OCI-LY3 (cell line): ENCODE measurements around the gene SORL1.

Source experiments
- H2AFZ ChIP-seq: fragments of 200-600, 300-600 bp; shearing (Covaris generic); 2 replicates; pipeline ENCODE4 v1.6.0; 2014; ENCODE audit warnings: antibody characterized with exemption, low read depth, low read length
- H3K27ac ChIP-seq: fragments of 200-600, 300-600 bp; sonication (generic); 2 replicates; pipeline ENCODE4 v1.5.1; 2014; ENCODE audit warnings: mild to moderate bottlenecking, low read length, moderate library complexity, mixed read lengths
- H3K27me3 ChIP-seq: fragments of 200-600, 300-600 bp; sonication (generic); 2 replicates; pipeline ENCODE4 v1.6.1; 2014; ENCODE audit warnings: low read depth, low read length, mixed read lengths
- H3K36me3 ChIP-seq: fragments of 200-600, 300-600 bp; sonication (generic); replicated peaks from 2 replicates; pipeline ENCODE3; 2014; ENCODE audit warnings: low read depth, low read length, mixed read lengths
- H3K4me1 ChIP-seq: fragments of 300-600, 200-600 bp; sonication (generic); 2 replicates; pipeline ENCODE4 v1.6.1; 2014; ENCODE audit warnings: low read length, mixed read lengths
- H3K4me2 ChIP-seq: fragments of 200-600, 300-600 bp; sonication (generic); 2 replicates; pipeline ENCODE4 v1.6.1; 2014; ENCODE audit warnings: low read length, mixed read lengths
- H3K4me3 ChIP-seq: fragments of 300-600, 200-600 bp; sonication (generic); 2 replicates; pipeline ENCODE4 v1.5.1; 2014; ENCODE audit warnings: antibody characterized with exemption, mild to moderate bottlenecking, low read length, moderate library complexity
- H3K79me2 ChIP-seq: fragments of 300-600, 200-600 bp; shearing (Covaris generic); 2 replicates; pipeline ENCODE4 v1.6.1; 2014; ENCODE audit warnings: mild to moderate bottlenecking, low read length, mixed read lengths
- H3K9ac ChIP-seq: fragments of 300-600, 200-600 bp; shearing (Covaris generic); 2 replicates; pipeline ENCODE4 v1.6.0; 2014; ENCODE audit warnings: mild to moderate bottlenecking, low read length, moderate library complexity
- H3K9me3 ChIP-seq: fragments of 200-600, 300-600 bp; shearing (Covaris generic); 2 replicates; pipeline ENCODE4 v1.6.1; 2014; ENCODE audit warnings: low read length, mixed read lengths; ENCODE audit not compliant: insufficient read depth
- H4K20me1 ChIP-seq: fragments of 200-600, 300-600 bp; sonication (generic); 2 replicates; pipeline ENCODE4 v1.6.1; 2016; ENCODE audit warnings: low read length, mixed read lengths; ENCODE audit not compliant: insufficient read depth
- EZH2phosphoT487 ChIP-seq: fragments of 200-600 bp; shearing (Covaris generic); IDR thresholded peaks from 2 replicates; pipeline ENCODE4 v1.6.1; 2018; ENCODE audit warnings: antibody characterized with exemption, mixed run types, low read depth
- TF ChIP-seq, protein P1 (sequence below): fragments of 200-600, 300-600 bp; sonication (generic); IDR thresholded peaks from 2 replicates; pipeline ENCODE4 v1.5.1; 2014; ENCODE audit warnings: antibody characterized with exemption, low read length, low read depth

Gene SORL1

DNA sequence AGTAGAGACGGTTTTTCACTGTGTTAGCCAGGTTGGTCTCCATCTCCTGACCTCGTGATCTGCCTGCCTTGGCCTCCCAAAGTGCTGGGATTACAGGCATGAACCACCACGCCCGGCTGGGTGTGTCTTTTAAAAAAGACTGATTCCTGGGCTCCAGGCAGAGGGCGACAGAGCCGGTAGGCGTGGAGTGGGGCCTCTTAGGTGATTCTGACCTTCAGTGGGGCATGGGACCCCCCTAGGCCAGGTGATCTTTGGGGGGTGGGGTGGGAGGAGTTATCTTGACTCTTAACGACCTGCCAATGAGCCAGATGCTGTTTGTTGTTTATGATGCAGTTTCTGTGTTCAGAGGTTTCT lies 13.6 kb downstream of the SORL1 start:
- H3K4me1 ChIP-seq, result peaks cover 76% of the 10 kb centered on the region
- H3K9ac ChIP-seq, result no peak overlapping the region
- H3K9me3 ChIP-seq, result no peaks in the 10 kb centered on the region
- peaks cover 100% of the 10 kb centered on the region for H3K79me2 ChIP-seq
- no peak overlapping the region for H2AFZ ChIP-seq
- peak overlapping the region; percentile 82 for H3K4me2 ChIP-seq
- peaks cover 96% of the 10 kb centered on the region for H4K20me1 ChIP-seq
- H3K4me3 ChIP-seq, result no peak overlapping the region
- no peak for TF ChIP-seq EZH2phosphoT487
- TF ChIP-seq, protein P1, sequence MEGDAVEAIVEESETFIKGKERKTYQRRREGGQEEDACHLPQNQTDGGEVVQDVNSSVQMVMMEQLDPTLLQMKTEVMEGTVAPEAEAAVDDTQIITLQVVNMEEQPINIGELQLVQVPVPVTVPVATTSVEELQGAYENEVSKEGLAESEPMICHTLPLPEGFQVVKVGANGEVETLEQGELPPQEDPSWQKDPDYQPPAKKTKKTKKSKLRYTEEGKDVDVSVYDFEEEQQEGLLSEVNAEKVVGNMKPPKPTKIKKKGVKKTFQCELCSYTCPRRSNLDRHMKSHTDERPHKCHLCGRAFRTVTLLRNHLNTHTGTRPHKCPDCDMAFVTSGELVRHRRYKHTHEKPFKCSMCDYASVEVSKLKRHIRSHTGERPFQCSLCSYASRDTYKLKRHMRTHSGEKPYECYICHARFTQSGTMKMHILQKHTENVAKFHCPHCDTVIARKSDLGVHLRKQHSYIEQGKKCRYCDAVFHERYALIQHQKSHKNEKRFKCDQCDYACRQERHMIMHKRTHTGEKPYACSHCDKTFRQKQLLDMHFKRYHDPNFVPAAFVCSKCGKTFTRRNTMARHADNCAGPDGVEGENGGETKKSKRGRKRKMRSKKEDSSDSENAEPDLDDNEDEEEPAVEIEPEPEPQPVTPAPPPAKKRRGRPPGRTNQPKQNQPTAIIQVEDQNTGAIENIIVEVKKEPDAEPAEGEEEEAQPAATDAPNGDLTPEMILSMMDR, result no peak
- H3K27me3 ChIP-seq, result no peaks in the 10 kb centered on the region
- no peak overlapping the region for H3K27ac ChIP-seq
- H3K36me3 ChIP-seq, result peaks cover 42% of the 10 kb centered on the region

DNA sequence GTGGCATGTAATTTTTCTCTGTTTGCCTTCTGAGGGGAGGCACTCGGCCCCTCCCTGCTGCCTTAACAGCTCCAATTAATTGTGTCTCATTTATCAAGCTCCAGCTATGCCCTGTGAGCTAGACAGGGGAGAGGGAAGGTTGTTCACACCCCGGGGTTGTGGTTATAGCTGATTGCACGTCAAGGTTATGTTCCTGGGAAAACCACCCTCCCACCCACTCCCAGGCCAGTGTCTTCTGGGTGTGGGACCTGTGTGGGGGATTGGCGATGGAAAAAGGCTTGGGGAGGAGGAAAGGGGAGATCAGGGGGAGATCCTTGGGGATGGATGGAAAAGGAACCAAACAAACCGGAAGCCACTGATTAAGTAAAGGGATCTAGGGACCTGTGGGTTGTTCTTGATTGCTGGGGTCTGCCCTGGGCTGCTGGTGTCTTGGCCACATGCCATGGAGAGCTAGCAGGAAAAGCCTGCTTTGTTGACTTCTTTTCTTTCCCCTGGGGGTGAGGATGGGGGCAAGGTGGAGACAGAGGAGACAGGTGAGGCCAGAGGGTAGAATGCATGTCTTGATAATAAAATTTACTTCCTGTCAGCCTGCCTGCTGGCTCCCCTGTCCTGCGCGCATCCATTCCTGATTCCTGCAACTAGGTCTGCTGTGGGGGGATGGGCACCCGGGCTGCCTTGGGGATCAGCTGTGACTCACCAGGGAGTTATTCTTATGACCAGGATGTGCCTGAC lies 14.1 kb downstream of the SORL1 start:
- Histone ChIP-seq H3K79me2 (peaks cover 100% of the 10 kb centered on the region), H3K4me3 (peak overlapping the region; percentile 4; the same call in 1 of the 2 replicates), H3K4me2 (peak overlapping the region; percentile 82), H4K20me1 (peaks cover 96% of the 10 kb centered on the region), H3K36me3 (peaks cover 48% of the 10 kb centered on the region), H3K27ac (no peak overlapping the region), H3K4me1 (peaks cover 71% of the 10 kb centered on the region), H2AFZ (no peak overlapping the region), H3K27me3 (no peaks in the 10 kb centered on the region), H3K9me3 (no peaks in the 10 kb centered on the region), H3K9ac (no peak overlapping the region)
- TF ChIP-seq EZH2phosphoT487, result no peak
- TF ChIP-seq, protein P1, result no peak

- Histone ChIP-seq H3K4me1 (peaks cover 58% of the 10 kb centered on the region), H2AFZ (no peak overlapping the region), H3K4me3 (no peak overlapping the region), H3K27ac (no peak overlapping the region), H3K9ac (no peak overlapping the region), H3K9me3 (no peaks in the 10 kb centered on the region), H3K79me2 (peaks cover 100% of the 10 kb centered on the region), H3K36me3 (peaks cover 52% of the 10 kb centered on the region), H3K4me2 (peak overlapping the region; percentile 43), H3K27me3 (no peaks in the 10 kb centered on the region), H4K20me1 (peaks cover 98% of the 10 kb centered on the region)
- no peak for TF ChIP-seq EZH2phosphoT487
- TF ChIP-seq, protein P1, result no peak
Measured at GRCh38 chr11:121467471-121467870, 15.4 kb downstream of the SORL1 start.

GRCh38 chr11:121467965-121468364 lies 15.9 kb downstream of the SORL1 start:
- no peak overlapping the region for H2AFZ ChIP-seq
- peaks cover 99% of the 10 kb centered on the region for H3K79me2 ChIP-seq

More at GRCh38 chr11:121467965-121468364, 15.9 kb downstream of the SORL1 start:
- TF ChIP-seq, protein P1, result no peak
- no peak for TF ChIP-seq EZH2phosphoT487
- Histone ChIP-seq H3K27me3 (no peaks in the 10 kb centered on the region), H3K4me2 (peak overlapping the region; percentile 43), H3K9ac (no peak overlapping the region), H3K36me3 (peaks cover 53% of the 10 kb centered on the region), H3K27ac (no peak overlapping the region), H3K4me3 (no peak overlapping the region), H3K4me1 (peaks cover 53% of the 10 kb centered on the region), H3K9me3 (no peaks in the 10 kb centered on the region), H4K20me1 (peaks cover 98% of the 10 kb centered on the region)
